ENCODE results near the gene ILDR1. TPM values are rescaled to one million over a fixed set of nuclear protein-coding genes. Genes with fewer than 3 reads are reported as not detected.
A peak's percentile ranks its signal among the peaks of the same experiment; 100 is the strongest.

Gene ILDR1
- total RNA-seq, 1 donor = not detected

DNA sequence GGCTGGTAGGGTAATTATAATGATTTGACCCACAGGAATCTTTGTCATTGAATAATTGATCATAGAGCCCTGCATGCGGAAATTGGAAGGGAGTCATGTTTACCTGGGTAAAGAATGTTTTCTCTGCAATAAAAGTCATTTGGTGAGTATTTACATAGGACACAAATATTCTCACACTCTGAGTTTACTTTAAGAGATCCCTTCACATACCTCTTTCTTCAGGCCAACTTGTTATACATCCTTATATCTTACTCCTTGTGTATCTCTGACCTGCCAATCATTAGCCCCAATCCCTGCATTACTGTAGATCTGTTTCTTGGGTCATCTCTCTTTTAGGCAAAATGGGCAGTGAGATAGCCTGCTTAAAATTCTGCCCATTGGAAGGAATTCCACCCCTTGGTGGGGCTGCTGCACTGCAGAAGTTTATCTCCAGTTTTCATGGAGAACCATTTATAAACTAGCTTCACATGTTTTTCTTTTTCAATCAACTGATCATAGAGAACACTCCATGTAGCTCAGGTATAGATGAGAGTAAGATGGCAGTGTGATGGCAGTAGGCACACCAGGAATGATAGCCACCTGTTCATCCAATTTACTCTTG lies 46.2 kb downstream of the ILDR1 start:
- no peak for DNase-seq (ENCODE audit: low read depth)
- TF ChIP-seq, protein P1, sequence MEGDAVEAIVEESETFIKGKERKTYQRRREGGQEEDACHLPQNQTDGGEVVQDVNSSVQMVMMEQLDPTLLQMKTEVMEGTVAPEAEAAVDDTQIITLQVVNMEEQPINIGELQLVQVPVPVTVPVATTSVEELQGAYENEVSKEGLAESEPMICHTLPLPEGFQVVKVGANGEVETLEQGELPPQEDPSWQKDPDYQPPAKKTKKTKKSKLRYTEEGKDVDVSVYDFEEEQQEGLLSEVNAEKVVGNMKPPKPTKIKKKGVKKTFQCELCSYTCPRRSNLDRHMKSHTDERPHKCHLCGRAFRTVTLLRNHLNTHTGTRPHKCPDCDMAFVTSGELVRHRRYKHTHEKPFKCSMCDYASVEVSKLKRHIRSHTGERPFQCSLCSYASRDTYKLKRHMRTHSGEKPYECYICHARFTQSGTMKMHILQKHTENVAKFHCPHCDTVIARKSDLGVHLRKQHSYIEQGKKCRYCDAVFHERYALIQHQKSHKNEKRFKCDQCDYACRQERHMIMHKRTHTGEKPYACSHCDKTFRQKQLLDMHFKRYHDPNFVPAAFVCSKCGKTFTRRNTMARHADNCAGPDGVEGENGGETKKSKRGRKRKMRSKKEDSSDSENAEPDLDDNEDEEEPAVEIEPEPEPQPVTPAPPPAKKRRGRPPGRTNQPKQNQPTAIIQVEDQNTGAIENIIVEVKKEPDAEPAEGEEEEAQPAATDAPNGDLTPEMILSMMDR (IDR thresholded peaks at IDR 0.05; ENCODE audit: insufficient read depth, low read depth, low read length) = no peak
- no peak overlapping the region for H3K4me3 ChIP-seq (ENCODE audit: low read depth, low read length)

DNA sequence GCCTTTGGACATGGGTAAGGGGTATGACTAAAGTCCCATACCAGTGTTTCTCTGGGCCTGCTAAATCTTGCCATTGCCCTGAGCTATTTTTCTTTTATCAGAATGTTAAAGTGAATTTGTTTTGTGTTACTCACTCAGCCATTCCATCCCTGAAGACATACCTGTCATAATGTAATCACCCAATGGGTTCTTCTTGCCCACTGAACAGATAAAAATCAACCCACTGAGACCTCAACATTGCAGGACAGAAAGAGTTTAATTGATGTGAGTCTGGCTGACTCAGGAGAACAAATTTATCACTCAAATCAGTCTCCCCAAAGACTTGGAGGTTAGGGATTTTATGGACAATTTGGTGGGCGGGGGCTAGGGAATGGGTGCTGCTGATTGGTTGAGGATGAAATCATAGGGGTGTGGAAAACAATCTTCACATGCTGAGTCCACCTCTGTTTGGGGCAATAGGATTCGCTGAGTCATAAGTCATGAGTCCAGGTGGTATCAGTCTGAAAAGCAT lies 47.4 kb downstream of the ILDR1 start:
- TF ChIP-seq, protein P1 (IDR thresholded peaks at IDR 0.05; ENCODE audit: insufficient read depth, low read depth, low read length) = no peak
- no peak overlapping the region for H3K4me3 ChIP-seq (ENCODE audit: low read depth, low read length)
- no peak for DNase-seq (ENCODE audit: low read depth)

DNA sequence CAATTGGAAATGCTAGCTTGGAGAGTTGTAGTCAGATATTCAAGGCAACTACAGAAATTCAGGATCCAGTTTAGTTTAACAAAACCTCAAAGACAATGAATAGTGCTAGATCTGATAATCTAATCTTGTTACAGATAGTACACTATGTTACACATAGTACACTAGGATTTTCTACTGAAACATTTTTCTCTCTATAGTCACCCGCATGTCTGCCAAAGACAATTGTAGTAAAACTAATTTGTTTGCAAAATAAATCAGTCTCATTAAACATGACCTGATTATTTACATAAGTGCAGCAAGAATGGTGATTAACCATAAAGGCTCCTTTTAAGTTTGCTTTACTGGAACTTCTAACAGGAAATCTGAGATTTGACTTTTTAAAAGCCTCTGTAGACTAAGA lies 52.0 kb downstream of the ILDR1 start:
- DNase-seq (ENCODE audit: low read depth) = peak; percentile 62
- TF ChIP-seq, protein P1 (IDR thresholded peaks at IDR 0.05; ENCODE audit: insufficient read depth, low read depth, low read length) = no peak
- no peak overlapping the region for H3K4me3 ChIP-seq (ENCODE audit: low read depth, low read length)

DNA sequence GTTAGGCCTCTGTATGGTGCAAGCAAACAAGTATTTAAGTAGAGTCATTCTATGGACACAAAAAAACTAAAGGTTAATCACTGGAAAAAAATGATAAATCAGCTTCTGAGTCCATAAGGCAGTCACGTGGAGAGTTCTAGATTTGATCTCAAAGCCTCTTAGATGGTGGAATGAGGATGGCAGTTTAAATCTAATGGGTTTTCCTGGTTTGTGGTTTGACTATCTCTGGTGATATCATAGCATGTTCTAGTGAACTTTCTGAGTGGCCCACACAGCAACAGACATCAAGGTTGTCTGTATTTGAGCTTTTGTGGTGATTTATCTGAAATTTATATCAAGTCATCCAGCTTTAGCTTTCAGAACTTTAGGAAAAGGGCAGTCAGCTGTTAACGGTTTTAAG lies 52.4 kb downstream of the ILDR1 start:
- no peak for DNase-seq (ENCODE audit: low read depth)
- no peak overlapping the region for H3K4me3 ChIP-seq (ENCODE audit: low read depth, low read length)
- TF ChIP-seq, protein P1 (IDR thresholded peaks at IDR 0.05; ENCODE audit: insufficient read depth, low read depth, low read length) = no peak

DNA sequence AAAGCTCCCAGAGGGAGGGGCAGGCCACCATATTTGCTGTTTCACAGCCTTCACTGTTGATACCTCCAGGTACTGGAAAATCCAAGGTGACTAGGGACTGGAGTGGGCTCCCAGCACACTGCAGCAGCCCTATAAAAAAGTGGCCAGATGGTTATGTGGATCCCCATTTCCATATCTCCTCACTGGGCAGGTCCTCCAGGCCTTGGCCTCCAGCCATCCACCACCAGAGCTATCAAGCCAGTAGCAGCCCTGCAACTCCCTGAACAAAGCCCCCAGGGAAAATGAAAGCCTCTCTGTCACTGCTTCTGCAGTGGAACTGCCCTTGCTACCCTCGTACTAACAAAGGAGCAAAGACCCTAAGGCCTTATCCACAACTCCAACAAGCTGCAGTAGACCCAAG lies 58.4 kb downstream of the ILDR1 start:
- TF ChIP-seq, protein P1 (IDR thresholded peaks at IDR 0.05; ENCODE audit: insufficient read depth, low read depth, low read length) = no peak
- DNase-seq (ENCODE audit: low read depth) = no peak
- no peak overlapping the region for H3K4me3 ChIP-seq (ENCODE audit: low read depth, low read length)

DNA sequence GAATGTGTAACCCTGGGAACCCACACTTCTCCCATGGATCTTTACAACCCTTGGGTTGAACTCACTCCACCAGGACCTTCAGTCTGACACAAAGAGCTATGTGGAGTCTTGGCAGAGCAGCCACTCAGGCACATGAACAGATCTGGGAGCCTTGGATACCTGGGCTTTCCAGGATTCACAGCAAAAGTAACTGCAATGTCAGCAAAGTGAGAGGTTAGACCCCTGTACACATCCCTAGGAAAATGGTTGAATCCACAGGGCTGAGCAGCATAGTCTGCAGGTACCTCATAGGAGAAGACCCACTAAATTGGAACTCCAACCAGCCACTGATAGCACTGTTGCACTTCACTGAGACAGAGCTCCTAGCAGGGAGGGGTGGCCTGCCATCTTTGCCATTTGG lies 59.6 kb downstream of the ILDR1 start:
- TF ChIP-seq, protein P1 (IDR thresholded peaks at IDR 0.05; ENCODE audit: insufficient read depth, low read depth, low read length) = no peak
- no peak for DNase-seq (ENCODE audit: low read depth)
- no peak overlapping the region for H3K4me3 ChIP-seq (ENCODE audit: low read depth, low read length)

DNA sequence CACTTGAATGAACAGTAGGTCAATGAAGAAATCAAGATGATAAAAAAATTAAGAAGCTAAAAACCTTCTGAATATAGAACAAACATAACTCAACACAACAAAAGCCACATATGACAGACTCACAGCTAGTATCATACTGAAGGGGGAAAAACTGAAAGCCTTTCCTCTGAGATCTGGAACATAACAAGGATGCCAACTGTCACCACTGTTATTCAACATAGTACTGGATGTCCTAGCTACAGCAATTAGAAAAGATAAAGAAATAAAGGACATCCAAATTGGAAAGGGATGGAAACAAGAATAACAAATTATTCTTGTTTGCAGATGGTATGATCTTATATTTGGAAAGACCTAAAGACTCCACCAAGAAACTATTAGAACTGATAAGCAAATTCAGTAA lies 60.8 kb downstream of the ILDR1 start:
- no peak overlapping the region for H3K4me3 ChIP-seq (ENCODE audit: low read depth, low read length)
- TF ChIP-seq, protein P1 (IDR thresholded peaks at IDR 0.05; ENCODE audit: insufficient read depth, low read depth, low read length) = no peak
- DNase-seq (ENCODE audit: low read depth) = no peak

All from fibroblast of villous mesenchyme (primary cell).